Jurkat, Clone E6-1 (cell line): ENCODE results near the gene SLC39A2.
"Not testable (repeated sequence)": the region's sequence is repeated elsewhere in the genome, so short reads cannot be mapped to it uniquely, and the experiment has no call there.

Source experiments
- DNase-seq: peaks from one replicate; pipeline ENCODE4 v3.0.0-alpha.2; 2011; ENCODE audit warnings: low read depth, low spot score
- H3K4me3 ChIP-seq: 2 replicates; pipeline ENCODE4 v1.5.1; 2011; ENCODE audit warnings: mild to moderate bottlenecking, low read length, control low read depth, moderate library complexity

The SLC39A2 gene

GRCh38 chr14:21040370-21040925, 41.4 kb downstream of the SLC39A2 start:
- H3K4me3 ChIP-seq: no peak overlapping the region
- DNase-seq: no peak

- not testable (repeated sequence) for DNase-seq, H3K4me3 ChIP-seq
These were observed 41.8 kb downstream of the SLC39A2 start for GRCh38 chr14:21040941-21041340.

- H3K4me3 ChIP-seq: no peak within 1 kb of the TSS
- DNase-seq: no peak
These were observed 42.8 kb downstream of the SLC39A2 start, which contains the start of gene RNASE7 for GRCh38 chr14:21041676-21042433. TSS of gene RNASE7 (plus strand) at chr14:21042362. CDS start at chr14:21042993, 631 bp downstream.

- no peak for DNase-seq
- H3K4me3 ChIP-seq: no peak overlapping the region
These were observed 43.8 kb downstream of the SLC39A2 start for GRCh38 chr14:21042918-21043317.

GRCh38 chr14:21043387-21043973, 44.4 kb downstream of the SLC39A2 start:
- DNase-seq: no peak

GRCh38 chr14:21043974-21044618, 45.0 kb downstream of the SLC39A2 start:
- no peak overlapping the region for H3K4me3 ChIP-seq
- DNase-seq: no peak

More at GRCh38 chr14:21043387-21043973, 44.4 kb downstream of the SLC39A2 start:
- H3K4me3 ChIP-seq: no peak overlapping the region

- H3K4me3 ChIP-seq: no peak overlapping the region
- DNase-seq: no peak
These were observed 48.3 kb downstream of the SLC39A2 start for GRCh38 chr14:21047378-21047781.

- no peak overlapping the region for H3K4me3 ChIP-seq
- DNase-seq: no peak
These were observed 49.5 kb downstream of the SLC39A2 start for GRCh38 chr14:21048638-21049037.

- no peak for DNase-seq
These were observed 50.2 kb downstream of the SLC39A2 start for GRCh38 chr14:21049271-21049673.

GRCh38 chr14:21050597-21050996, 51.5 kb downstream of the SLC39A2 start:
- no peak for DNase-seq
- H3K4me3 ChIP-seq: no peak overlapping the region

More at GRCh38 chr14:21049271-21049673, 50.2 kb downstream of the SLC39A2 start:
- H3K4me3 ChIP-seq: no peak overlapping the region
